Sigmoid colon (tissue), 4 donors: ENCODE measurements around the gene NFKB2.

ENCODE experiments used
- EP300 ChIP-seq, 4 donors: sonication (generic); formaldehyde crosslinking; IDR thresholded peaks; one replicate each; pipeline ENCODE4 v1.6.1; 2017; ENCODE audit warnings: antibody characterized with exemption in 4 of 4
- POLR2A ChIP-seq, 2 donors: fragments of 450-650 bp; IDR thresholded peaks; one replicate each; pipeline ENCODE4 v1.6.1; 2016; ENCODE audit warnings: antibody characterized with exemption in 2 of 2, mild to moderate bottlenecking in 2 of 2, moderate library complexity in 2 of 2
- TF ChIP-seq, protein P1 (sequence below), 4 experiments: fragments of 450-650 bp in 3 of 4; fragments of 200-600 bp in 1 of 4; IDR thresholded peaks; one replicate each; pipeline ENCODE4 v1.5.1; 2016 to 2019; ENCODE audit warnings: antibody characterized with exemption in 4 of 4, mild to moderate bottlenecking in 3 of 4, moderate library complexity in 2 of 4

DNA sequence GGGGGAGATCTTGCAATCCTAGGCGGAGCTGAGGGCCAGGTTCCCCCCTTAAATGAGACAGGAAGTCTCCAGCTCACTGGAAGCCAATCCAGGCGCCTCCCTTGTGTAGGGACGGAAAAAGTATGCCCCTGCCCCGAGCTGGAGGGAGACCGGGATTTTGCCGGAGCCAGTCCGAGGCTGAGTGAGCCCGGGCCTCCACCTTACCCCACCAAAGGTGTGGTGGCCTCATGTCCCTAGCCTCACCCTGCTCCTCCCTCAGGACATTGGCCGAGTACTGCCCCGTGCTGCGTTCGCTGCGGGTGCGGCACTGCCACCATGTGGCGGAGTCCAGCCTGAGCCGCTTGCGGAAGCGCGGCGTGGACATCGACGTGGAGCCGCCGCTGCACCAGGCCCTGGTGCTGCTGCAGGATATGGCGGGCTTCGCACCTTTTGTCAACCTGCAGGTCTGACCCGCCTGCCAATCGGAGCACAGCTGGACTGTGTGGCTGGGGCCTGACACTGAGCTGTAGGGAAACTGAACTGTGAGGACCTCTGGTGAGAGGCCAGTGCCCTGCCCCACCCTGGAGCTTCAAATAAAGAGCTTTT, 27.1 kb downstream of the NFKB2 start:
- TF ChIP-seq, protein P1, sequence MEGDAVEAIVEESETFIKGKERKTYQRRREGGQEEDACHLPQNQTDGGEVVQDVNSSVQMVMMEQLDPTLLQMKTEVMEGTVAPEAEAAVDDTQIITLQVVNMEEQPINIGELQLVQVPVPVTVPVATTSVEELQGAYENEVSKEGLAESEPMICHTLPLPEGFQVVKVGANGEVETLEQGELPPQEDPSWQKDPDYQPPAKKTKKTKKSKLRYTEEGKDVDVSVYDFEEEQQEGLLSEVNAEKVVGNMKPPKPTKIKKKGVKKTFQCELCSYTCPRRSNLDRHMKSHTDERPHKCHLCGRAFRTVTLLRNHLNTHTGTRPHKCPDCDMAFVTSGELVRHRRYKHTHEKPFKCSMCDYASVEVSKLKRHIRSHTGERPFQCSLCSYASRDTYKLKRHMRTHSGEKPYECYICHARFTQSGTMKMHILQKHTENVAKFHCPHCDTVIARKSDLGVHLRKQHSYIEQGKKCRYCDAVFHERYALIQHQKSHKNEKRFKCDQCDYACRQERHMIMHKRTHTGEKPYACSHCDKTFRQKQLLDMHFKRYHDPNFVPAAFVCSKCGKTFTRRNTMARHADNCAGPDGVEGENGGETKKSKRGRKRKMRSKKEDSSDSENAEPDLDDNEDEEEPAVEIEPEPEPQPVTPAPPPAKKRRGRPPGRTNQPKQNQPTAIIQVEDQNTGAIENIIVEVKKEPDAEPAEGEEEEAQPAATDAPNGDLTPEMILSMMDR (IDR thresholded peaks at IDR 0.05), result peak; percentile 85 to 93 (median 91)
- TF ChIP-seq POLR2A (IDR thresholded peaks at IDR 0.05) (peak in 1 of 2 donors; percentile 28), EP300 (IDR thresholded peaks at IDR 0.05) (no peak)
